HG03558 (cell line): Measurements from ENCODE around the gene MCCC1.
"Not testable (repeated sequence)": the region's sequence is repeated elsewhere in the genome, so short reads cannot be mapped to it uniquely, and the experiment has no call there.

ENCODE experiments used
- ATAC-seq: cut with Tn5 transposase; IDR thresholded peaks from one replicate; pipeline ENCODE4 v1.9.1; 2021; ENCODE audit warnings: moderate number of reproducible peaks; ENCODE audit not compliant: unreplicated experiment; ENCODE audit errors: extremely low read depth

The MCCC1 gene

DNA sequence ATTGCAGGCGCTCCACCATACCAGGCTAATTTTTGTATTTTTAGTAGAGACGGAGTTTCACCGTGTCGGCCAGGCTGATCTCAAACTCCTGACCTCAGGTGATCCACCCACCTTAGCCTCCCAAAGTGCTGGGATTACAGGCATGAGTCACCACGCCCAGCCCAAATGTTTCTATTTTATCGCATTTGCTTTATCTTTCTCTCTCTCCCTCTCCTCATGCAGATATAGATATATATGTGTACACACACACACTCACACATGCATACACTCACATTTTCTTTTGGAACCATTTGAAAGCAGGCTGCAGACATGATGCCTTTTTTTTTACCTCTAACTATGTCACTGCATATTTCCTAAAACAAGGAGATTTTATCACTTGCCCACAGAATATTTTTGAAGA is 7.3 kb upstream of the MCCC1 start:
- no peak for ATAC-seq

DNA sequence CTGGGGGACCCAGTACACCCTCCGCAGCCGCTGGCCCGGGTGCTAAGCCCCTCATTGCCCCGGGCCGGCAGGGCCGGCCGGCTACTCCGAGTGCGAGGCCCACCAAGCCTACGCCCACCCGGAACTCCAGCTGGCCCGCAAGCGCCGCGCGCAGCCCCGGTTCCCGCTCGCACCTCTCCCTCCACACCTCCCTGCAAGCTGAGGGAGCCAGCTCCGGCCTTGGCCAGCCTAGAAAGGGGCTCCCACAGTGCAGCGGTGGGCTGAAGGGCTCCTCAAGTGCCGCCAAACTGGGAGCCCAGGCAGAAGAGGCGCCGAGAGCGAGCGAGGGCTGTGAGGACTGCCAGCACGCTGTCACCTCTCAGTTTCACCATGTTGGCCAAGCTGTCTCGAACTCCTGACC is 4.7 kb upstream of the MCCC1 start:
- ATAC-seq = not testable (repeated sequence)

DNA sequence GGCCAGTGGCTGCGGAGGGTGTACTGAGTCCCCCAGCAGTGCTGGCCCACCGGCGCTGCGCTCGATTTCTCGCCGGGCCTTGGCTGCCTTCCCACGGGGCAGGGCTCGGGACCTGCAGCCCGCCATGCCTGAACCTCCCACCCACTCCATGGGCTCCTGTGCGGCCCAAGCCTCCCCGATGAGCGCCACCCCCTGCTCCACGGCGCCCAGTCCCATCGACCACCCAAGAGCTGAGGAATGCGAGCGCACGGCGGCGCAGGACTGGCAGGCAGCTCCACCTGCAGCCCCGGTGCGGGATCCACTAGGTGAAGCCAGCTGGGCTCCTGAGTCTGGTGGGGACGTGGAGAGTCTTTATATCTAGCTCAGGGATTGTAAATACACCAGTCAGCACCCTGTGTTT is 1.7 kb upstream of the MCCC1 start:
- ATAC-seq = not testable (repeated sequence)

DNA sequence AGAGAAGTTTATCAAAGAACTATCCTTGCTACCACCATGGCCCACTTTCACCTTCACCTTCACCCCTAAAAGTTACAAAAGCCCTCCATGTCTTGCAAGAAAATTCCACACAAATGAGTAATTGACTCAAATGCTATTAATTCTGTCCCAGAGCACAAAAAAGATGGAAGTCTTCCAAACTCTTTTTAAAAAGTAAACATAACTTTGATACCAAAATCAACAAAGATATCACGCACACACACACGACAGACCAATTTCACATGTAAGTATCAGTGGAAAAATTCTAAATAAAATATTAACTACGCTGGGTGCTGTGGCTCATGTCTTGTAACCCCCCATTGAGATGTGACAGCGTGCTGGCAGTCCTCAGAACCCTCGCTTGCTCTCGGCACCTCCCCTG is 1.1 kb upstream of the MCCC1 start:
- ATAC-seq = no peak

DNA sequence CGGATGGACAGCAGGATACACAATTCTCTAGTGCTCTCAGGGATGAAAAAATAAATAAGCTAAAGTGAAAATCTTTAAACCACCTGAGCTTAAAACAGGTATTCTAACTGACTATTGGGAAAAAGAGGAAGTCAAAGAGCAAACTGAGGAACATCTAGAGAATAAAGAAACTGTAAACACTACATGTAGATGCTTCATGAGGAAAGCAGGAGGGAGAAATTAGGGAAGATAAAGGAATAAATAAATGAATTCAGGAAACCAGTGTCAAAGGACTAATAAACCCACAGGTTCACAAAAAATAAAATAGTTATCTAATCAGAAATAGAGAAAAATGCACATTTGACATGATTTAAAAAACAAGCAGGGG is 525 bp upstream of the MCCC1 start:
- ATAC-seq = no peak

DNA sequence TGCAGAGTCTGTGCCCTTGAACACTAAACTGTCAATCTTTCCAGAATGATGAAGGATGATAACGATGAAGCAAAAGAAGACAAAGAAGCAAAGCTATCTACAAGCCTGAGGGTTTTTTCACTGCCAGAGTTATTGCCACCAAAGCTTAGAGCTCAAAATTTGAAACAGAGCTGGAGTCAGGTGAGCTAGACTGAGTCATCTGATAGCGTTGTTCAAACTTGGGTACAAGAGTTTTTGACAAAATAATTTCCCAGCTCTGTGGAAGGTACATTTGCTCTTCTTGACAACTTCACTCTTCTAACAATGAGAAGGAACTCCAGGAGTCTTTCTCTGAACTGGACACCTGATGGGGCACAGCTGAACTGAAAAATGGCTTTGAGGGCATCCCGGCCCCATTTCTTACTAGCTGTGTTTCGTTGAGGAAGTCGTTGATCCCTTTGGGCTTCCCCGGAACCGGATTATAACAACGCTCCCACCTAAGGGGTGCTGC is 715 bp downstream of the MCCC1 start:
- no peak for ATAC-seq

DNA sequence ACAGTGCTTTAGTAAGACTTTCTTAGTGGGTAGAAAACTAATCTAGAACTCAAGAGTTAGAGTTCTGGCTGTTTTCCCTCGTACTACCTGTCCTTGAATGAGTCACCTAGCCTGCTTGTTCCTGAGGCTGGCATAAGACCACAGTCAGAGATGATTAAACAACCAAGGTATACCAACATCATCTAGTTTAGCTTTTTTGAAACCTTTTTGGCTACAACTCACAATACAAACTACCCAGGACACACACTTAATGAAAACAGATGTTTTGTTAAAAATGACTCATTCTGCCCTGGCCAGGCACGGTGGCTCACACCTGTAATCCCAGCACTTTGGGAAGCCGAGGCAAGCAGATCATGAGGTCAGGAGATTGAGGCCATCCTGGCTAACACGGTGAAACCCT is 4.6 kb downstream of the MCCC1 start:
- no peak for ATAC-seq

DNA sequence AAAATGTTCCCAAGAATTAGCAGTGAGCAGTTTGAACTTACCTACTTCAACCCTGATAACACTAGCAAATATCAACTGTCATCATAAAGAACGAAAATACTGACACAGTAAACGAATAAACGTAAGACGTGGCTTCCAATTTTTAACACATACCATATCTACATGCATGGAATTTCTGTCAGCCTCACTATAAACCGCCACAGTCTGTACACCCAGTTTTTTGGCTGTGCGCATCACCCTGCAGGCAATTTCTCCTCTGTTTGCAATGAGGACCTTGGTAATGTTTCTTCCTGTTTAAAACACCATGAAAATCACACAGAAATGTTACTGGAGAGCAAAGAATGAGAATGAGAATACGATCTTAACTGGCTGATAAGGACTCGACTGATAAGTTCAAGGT is 7.0 kb downstream of the MCCC1 start:
- no peak for ATAC-seq

DNA sequence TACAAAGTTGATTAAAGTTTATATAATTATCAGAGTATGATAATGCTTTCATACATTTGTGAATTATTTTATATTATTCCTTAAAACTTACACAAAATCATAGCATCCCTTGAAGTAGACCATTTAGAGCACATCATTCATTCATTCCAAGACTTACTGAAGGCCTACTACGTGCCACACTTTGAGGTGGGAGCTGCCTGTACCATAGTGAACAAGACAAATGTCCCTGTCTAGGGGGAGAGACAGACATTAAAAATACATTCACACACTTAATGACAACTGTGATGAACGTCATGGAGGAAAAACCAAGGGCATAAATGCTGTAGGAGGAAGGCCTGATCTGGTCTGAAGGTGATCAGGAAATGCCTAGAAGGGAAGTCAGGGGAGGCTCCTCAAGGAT is 12.1 kb downstream of the MCCC1 start:
- no peak for ATAC-seq

DNA sequence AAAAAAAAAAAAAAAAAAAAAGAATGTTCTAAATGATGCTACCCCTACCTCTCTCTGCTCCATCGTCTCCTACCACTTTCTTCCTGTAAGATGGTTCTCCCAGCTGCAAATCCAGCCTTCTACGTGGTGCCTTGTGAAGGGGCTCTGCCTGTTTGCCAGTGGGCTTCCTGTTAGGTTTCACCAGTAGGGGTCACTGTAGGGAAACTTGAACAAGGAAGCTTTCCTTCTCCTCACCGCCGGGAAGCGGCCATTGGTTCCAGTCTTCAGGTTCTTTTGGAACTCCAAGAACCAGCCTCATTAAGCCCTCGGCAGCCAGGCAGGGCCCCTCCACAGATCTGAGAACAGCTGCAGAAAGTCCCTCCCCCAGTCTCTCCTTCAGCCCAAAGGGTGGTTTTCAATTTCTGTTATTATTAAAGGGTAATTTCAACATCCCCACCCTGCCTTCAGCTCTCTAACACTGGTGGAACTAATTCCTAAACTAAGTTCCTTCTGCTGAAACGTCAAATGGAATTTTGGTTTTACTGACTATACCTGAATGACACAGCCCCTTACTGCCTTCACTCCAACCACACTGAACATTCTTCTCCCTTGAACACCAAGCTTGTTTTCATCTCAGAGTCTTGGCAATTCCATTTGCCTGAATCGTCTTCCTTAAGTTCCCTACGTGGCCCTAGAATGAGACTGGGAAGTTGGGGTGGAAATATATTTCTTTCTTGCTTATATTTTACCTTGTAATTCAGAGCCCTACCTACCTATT is 13.5 kb downstream of the MCCC1 start:
- no peak for ATAC-seq

DNA sequence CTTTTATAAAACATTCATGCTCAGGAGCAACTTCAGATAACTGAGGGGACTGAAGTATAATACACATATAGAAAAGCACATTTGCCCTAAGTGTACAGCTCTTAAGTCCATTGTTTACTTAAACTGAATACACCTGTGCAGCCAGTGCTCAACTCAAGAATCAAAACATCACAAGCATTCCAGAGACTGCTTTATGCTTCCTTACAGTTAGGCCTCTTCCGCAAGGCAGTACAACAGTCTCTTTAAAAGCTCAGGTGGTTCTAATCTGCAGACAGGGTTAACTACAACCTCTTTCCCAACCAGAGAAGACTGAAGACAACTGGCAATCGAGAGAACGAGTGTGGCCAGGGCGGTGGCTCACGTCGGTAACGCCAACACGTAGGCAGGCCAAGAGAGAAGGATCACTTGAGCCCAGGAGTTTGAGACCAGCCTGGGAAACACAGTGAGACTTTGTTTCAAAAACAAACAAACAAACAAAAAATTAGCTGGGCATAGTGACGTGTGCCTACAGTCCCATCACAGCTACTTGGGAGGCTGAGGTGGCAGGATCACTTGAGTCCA is 16.9 kb downstream of the MCCC1 start:
- ATAC-seq = no peak

DNA sequence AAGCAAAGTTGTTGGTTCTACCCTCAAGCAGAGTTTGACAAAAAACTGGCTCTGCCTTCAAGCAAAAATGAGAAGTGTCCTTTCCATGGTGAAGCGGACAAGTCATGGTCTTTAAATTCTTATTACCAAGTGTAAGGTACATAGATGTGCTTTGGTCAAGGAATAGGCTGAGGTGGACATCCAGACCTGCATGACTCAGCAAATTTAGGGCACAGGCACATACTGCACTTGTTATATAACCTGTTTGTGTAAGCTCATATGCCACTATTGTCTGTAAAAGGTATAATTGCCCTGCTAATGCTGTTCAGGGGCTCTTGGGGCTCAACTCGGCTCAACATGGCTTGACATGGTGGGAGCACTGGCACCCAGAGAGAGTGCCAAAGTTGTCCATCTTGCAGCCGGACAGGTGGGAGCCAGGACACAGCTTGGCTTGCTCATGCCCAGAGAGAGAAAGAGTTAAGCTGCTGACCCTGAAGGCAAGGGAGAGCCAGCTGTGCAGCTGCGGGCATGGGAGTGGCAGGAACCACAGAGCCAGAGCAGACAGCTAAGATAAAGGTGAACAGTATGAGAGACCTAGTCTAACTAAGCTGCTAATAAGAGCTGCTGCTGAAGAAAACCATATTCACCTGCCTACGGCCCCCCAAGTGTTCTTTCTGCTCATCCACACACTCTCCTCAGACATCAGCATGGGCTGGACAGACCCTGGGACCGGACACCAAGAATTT is 17.7 kb downstream of the MCCC1 start:
- no peak for ATAC-seq

DNA sequence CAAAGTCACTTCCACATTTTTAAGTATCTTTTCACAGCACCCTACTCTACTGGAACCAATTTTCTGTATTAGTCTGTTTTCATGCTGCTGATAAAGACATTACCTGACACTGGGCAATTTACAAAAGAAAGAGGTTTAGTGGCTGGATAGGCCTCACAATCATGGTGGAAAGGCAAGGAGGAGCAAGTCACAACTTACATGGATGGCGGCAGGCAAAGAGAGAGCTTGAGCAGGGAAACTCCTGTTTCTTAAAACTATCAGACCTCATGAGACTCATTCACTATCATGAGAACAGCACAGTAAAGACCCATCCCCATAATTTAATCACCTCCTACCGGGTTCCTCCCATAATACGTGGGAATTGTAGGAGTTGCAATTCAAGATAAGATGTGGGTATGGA is 18.7 kb downstream of the MCCC1 start:
- no peak for ATAC-seq

DNA sequence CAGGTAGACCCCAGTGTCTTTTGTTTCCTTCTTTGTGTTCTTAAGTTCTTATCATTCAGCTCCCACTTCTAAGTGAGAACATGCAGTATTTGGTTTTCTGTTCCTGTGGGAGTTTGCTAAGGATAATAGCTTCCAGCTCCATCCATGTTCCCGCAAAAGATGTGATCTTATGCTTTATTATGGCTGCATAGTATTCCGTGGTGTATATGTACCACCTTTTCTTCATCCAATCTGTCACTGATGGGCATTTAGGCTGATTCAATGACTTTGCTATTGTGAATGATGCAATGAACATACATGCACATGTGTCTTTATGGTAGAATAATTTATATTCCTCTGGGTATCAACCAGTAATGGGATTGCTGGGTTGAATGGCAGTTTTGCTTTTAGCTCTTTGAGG is 24.4 kb downstream of the MCCC1 start:
- no peak for ATAC-seq

DNA sequence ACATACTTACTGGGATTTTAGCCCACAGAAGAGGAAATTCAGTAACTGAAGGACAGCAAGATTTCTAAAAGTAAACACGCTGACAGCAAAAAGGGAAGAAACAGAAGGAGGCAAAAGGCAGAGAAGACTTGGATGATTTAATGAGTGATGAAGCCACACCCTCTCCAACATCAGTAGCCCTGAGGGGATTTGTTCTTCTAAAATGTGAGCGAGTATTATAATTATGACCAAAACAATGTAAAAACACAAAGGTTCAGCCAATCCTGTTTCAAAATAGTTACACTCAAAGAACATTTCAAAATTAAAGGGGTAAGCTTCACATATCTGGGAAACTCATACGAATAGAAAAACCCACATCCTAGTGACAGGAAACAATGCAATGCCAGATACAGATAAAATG is 25.0 kb downstream of the MCCC1 start:
- no peak for ATAC-seq

DNA sequence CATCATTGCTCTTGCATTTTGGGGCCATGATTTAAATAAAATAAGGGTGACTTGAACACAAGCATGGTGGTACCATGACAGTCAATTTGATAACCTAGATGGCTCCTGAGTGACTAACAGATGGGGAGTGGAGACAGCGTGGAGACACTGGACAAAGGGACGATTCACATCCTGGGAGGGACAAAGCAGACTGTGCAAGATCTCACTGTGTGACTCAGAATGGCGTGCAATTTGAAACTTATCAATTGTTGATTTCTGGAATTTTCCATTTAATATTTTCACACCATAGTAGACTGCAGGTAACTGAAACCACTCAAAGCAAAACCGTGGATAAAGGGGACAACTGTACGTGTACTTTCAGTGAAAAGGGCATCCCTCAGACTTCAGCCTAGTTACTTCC is 25.5 kb downstream of the MCCC1 start:
- ATAC-seq = no peak

DNA sequence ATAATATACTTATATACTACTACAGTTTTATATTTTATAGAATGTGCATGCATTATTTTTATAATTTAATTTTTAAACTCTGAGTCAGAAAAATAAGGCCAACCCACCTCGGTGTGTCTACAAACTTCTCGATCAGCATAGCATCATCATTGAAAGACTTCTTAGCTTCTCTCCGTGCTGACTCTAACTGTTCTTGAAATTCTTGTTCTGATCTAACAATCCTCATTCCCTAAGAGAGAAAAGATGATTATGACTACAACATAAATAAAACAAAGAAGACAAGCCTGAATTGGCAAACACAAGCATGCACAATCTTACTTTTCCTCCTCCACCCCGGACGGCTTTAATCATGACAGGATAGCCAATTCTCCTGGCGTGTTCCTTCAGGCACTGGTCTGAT is 28.4 kb downstream of the MCCC1 start:
- ATAC-seq = no peak

DNA sequence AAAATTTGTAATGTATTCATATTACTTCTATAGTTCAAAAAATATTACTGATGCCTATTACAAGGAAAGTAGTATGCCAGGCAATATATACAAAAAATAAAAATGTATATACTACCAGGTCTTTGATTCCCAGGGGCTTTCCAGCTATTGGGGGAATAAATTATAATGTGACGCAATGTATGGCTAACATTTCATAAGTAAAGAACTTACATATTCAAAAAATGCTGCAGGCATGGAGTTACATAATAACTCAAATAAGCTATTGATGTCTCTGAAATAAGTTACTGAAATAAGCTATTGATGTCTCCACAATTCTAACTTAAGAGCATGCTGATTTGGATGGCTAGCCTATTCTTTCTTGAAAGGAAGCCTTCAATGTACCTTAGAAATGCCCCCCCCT is 30.2 kb downstream of the MCCC1 start:
- no peak for ATAC-seq

DNA sequence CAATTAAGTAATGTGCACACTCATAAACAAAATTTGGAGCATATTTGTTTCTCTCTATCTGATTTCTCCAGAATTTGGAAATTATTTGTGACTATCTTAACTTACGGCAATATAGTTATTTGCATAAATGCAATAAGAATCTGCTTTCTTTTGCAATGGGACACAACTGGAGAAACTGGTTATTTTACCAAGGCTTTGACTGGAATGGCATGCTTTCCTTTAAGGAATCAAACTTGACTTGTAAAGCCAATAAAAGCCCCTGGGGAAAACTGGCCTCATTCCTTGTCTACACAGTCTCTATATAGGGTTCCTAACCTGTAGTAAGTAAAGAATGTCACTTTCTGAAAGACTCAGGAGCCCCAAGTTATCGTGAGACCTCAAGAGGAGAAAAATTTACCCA is 32.4 kb downstream of the MCCC1 start:
- not testable (repeated sequence) for ATAC-seq

DNA sequence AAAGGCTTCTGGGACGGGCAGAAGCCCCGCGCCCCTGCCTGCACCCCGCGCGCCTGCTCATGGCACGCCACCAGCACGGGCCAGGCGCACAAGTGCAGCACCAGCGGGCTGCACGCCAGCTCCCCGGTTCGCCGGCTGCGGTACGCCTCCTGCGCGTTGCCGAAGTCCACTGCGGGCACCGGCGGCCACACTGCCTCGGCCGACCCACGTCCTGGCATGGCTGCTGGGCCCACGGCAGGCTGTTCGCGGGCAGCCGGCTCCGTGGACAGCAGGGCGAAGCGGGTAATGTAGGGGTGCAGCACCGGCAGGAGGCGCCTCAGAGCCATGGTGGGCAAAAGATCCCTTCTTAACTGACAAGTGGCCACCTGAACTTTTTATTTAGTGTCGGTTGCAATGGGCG is 34.8 kb downstream of the MCCC1 start:
- ATAC-seq = no peak

DNA sequence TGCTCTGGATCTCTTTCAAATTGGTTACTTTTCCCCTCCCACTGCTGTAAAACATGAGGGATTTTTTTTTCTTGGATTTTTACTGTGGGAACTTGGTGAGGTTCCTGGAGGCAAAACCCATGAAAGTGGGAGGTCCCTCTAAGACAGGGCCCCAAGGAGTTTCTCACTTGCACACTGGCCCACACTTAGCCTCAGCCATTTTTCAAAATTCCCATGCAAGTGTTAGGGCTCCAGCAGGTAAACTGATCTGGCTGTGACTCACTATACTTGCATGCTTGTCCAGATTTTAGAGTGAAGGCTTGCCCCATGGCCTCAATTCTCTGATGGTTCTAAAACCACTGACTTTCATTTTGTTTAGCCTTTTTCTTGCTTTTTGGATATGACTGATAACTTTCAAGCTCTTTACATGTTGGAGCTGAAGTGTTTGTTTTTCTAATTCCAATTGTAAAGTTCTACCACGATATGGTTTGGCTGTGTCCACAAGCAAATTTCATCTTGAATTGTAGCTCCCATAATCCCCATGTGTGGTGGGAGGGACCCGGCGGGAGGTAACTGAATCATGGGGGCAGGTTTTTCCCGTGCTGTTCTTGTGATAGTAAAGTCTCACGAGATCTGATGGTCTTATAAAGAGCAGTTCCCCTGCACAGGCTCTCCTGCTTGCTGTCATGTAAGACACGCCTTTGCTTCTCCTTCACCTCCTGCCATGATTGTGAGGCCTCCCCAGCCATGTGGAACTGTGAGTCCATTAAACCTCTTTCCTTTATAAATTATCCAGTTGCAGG is 37.7 kb downstream of the MCCC1 start:
- ATAC-seq = no peak
